Stomach (tissue), 9 donors: ENCODE data around the gene CHERP. TPM values are rescaled to one million over a fixed set of nuclear protein-coding genes. Genes with fewer than 3 reads are reported as not detected.

Source experiments
- DNase-seq, 2 donors: peaks; one replicate each; pipeline versions ENCODE4 v3.0.0 to v3.0.0-alpha.2; 2013 to 2019
- H3K27ac ChIP-seq, 5 donors: fragments of 200-600 bp in 4 of 5; sonication (generic) in 4 of 5; one replicate each; pipeline ENCODE4 v1.5.1; 2013 to 2019; ENCODE audit warnings: mild to moderate bottlenecking in 1 of 5, moderate library complexity in 1 of 5
- H3K27me3 ChIP-seq, 3 donors: fragments of 200-600 bp; sonication (generic); one replicate each; pipeline ENCODE4 v1.5.1; 2017 to 2019; ENCODE audit warnings: mixed run types in 1 of 3
- H3K36me3 ChIP-seq, 4 donors: fragments of 200-600 bp; sonication (generic); 1 replicate in 3 of 4; 2 replicates in 1 of 4; pipeline ENCODE4 v1.5.1; 2016 to 2019
- H3K4me1 ChIP-seq, 4 donors: fragments of 200-600 bp; sonication (generic); one replicate each; pipeline ENCODE4 v1.5.1; 2016 to 2019
- H3K4me3 ChIP-seq, 4 donors: fragments of 200-600 bp; sonication (generic) in 3 of 4; one replicate each; pipeline ENCODE4 v1.5.1; 2016 to 2019; ENCODE audit warnings: mild to moderate bottlenecking in 1 of 4
- H3K9me3 ChIP-seq, 4 donors: fragments of 200-600 bp; sonication (generic); one replicate each; pipeline ENCODE4 v1.5.1; 2016 to 2019
- EP300 ChIP-seq: sonication (generic); formaldehyde crosslinking; IDR thresholded peaks from one replicate; pipeline ENCODE4 v1.6.1; 2017; ENCODE audit warnings: antibody characterized with exemption
- POLR2A ChIP-seq, 4 donors: fragments of 450-650 bp; IDR thresholded peaks; one replicate each; pipeline ENCODE4 v1.6.1; 2016; ENCODE audit warnings: antibody characterized with exemption in 4 of 4, control low read depth in 2 of 4, mild to moderate bottlenecking in 1 of 4, moderate library complexity in 1 of 4
- POLR2AphosphoS5 ChIP-seq, 3 donors: sonication (generic); formaldehyde crosslinking; IDR thresholded peaks; one replicate each; pipeline ENCODE4 v1.6.1; 2016; ENCODE audit warnings: antibody characterized with exemption in 3 of 3
- WGBS, 5 donors: extraction: QIAGEN DNeasy Blood & Tissue Kit in 3 of 5; methylation state at CpG; one replicate each; pipeline versions ENCODE4 v1.1.5 to v1.1.7; 2013 to 2018; 5-methylcytosine and 5-hydroxymethylcytosine counted together
- intact Hi-C: fragments of 100-400 bp; cut with DNase I; formaldehyde crosslinking; loops from one replicate; pipeline ENCODE4 v1.15.1; 2023; ENCODE audit warnings: low total_unique reads
- polyA plus RNA-seq, 3 donors: library from polyadenylated mRNA; stranded (reverse); fragments of 200-250 nt; gene quantifications; one replicate each; pipeline ENCODE4 v1.2.3, GENCODE V29; 2013
- total RNA-seq, 5 donors: library from RNA; depleted of rRNA; stranded (reverse); fragments of >200 nt; gene quantifications; one replicate each; pipeline versions ENCODE4 v1.1.0 to v1.2.3, GENCODE V29; 2014 to 2016
- TF ChIP-seq, protein P1 (sequence below), 7 experiments: fragments of 450-650 bp in 4 of 7; fragments of 200-600 bp in 3 of 7; sonication (generic) in 3 of 7; IDR thresholded peaks; one replicate each; pipeline ENCODE4 v1.5.1; 2016 to 2019; ENCODE audit warnings: antibody characterized with exemption in 7 of 7, control low read depth in 2 of 7, mild to moderate bottlenecking in 1 of 7
- donor health status: healthy with polysubstance abuse.
- donor health status: Bipolar disorder and iron deficiency.
- donor health status: healthy.

The CHERP gene
- total and polyA plus RNA-seq, 8 donors: 3.5 to 64.7 (median 11.5) TPM

GRCh38 chr19:16535381-16535780, 6.9 kb downstream of the CHERP start:
- no peak overlapping the region for H3K4me3 ChIP-seq
- TF ChIP-seq EP300: no peak
- TF ChIP-seq, protein P1, sequence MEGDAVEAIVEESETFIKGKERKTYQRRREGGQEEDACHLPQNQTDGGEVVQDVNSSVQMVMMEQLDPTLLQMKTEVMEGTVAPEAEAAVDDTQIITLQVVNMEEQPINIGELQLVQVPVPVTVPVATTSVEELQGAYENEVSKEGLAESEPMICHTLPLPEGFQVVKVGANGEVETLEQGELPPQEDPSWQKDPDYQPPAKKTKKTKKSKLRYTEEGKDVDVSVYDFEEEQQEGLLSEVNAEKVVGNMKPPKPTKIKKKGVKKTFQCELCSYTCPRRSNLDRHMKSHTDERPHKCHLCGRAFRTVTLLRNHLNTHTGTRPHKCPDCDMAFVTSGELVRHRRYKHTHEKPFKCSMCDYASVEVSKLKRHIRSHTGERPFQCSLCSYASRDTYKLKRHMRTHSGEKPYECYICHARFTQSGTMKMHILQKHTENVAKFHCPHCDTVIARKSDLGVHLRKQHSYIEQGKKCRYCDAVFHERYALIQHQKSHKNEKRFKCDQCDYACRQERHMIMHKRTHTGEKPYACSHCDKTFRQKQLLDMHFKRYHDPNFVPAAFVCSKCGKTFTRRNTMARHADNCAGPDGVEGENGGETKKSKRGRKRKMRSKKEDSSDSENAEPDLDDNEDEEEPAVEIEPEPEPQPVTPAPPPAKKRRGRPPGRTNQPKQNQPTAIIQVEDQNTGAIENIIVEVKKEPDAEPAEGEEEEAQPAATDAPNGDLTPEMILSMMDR (IDR thresholded peaks at IDR 0.05): no peak
- TF ChIP-seq POLR2AphosphoS5 (IDR thresholded peaks at IDR 0.05): no peak
- TF ChIP-seq POLR2A (IDR thresholded peaks at IDR 0.05): no peak
- WGBS, 5 donors: 89 to 96% (median 94%) methylated on average over 9 to 18 of the region's 18 CpGs
- H3K36me3 ChIP-seq: peaks cover 61 to 97% (median 96%) of the 10 kb centered on the region in 4 donors
- no peaks in the 10 kb centered on the region for H3K9me3 ChIP-seq
- no peak for DNase-seq
- intact Hi-C loops: no loop called here
- no peaks in the 10 kb centered on the region for H3K27me3 ChIP-seq
- peaks cover 0 to 36% (median 21%) of the 10 kb centered on the region in 4 donors for H3K4me1 ChIP-seq
- no peak overlapping the region for H3K27ac ChIP-seq

DNA sequence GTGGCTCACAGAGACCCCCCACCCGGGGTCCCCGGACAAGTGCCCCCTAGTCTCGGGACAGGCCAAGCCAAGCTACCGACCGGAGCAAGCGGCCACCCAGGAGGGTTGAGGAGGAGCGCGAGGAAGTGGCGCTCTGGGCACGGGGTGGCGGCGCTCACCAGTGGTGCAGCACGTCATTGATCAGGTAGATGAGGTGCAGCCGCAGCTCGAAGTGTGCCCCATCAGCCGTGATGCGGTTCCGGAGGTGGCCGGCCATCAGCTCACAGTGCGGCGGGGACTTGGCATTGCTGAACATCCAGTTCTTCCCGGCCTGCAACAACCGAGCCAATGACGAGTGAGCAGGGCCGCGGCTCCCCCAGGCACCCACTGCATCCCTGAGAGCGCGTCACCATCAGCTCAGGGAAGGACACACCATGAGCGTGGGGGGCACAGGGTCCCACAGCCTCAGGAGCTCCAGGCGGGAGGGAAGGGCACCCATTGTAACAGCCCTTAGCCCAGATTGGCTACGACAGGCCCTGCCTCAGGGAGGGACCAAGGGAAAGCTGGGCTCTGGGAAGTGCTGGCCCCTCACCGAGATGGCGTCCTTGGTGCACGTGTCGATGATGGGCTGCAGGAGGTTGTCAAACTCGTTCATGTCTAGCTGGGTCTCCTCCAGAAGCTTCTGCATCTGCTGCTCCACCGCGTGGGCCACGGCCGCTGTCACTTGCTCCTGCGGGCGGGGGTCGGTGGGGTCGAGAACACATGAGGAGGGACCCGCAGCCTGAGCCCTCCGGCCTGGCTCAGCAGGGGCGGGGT, 9.6 kb downstream of the CHERP start:
- Histone ChIP-seq H3K27me3 (no peaks in the 10 kb centered on the region), H3K27ac (no peak overlapping the region), H3K36me3 (peaks cover 84 to 100% (median 100%) of the 10 kb centered on the region in 4 donors), H3K9me3 (no peaks in the 10 kb centered on the region), H3K4me3 (no peak overlapping the region), H3K4me1 (peaks cover 0 to 11% (median 5%) of the 10 kb centered on the region in 4 donors)
- TF ChIP-seq POLR2A (IDR thresholded peaks at IDR 0.05): no peak
- no peak for DNase-seq
- intact Hi-C loops: no loop called here
- WGBS, 5 donors: 89 to 95% (median 93%) methylated on average over 33 to 47 of the region's 47 CpGs

DNA sequence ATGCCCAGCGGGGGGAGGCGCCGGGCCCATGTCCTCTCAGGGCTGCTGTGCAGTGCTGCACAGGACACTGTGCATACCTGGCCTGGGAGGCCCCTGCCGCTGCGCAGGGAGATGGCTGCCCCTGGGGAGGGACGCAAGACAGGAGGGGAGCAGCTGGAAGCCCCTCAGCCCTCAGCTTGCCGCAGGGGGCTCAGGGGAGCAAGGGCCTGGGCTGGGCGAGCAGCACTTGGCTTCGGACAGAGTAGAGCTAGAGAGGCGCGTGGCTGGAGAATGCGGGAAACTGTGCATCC, 10.9 kb downstream of the CHERP start:
- Histone ChIP-seq H3K4me3 (no peak overlapping the region), H3K36me3 (peaks cover 97 to 100% (median 100%) of the 10 kb centered on the region in 4 donors), H3K4me1 (peaks cover 0 to 5% (median 0%) of the 10 kb centered on the region in 4 donors), H3K9me3 (no peaks in the 10 kb centered on the region), H3K27me3 (no peaks in the 10 kb centered on the region), H3K27ac (no peak overlapping the region)
- intact Hi-C loops: no loop called here
- 96 to 98% (median 97%) methylated on average over 12 of the region's 12 CpGs for WGBS, 5 donors
- no peak for DNase-seq
- TF ChIP-seq POLR2AphosphoS5 (IDR thresholded peaks at IDR 0.05) (no peak), EP300 (no peak), POLR2A (IDR thresholded peaks at IDR 0.05) (no peak)
- TF ChIP-seq, protein P1 (IDR thresholded peaks at IDR 0.05): no peak

DNA sequence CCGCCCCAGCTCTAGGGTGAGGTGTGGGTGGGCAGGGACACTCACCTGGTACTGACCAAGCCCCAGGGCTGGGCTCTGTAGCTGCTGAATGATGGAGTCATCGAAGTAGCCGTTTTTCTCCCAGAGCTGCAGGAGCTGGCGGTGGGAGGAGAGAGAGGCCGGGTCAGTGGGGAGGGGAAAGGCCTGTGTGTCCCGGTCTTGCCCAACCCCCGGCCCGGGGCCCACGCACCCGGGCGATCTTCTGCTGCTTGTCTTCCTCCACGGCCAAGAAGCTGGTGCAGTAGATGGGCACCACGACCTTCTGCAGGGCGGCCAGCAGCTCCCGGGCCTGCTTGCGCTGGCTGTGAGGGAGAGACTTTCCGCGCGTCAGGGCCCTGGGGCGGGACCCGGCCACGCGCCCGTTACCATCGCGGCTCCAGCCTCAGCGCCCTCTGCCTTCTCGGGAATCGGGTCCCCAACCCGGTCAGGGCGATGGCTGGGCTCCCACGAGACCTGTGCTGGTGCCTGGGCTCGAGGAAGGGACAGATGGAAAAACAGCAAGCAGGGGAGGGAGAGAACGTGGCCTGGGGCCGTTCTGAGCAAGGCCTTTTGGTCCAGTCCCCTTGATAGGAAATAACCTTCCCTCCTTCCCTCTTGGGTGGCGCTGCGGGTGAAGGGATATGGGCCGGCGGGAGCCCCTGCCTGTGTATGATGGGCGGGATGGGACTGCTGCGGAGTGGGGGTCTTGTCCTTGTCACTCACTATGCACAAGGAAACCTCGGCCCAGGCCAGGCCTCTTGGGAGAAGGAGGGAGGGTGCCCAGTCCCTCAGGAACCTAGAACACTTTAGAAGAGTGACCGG, 11.5 kb downstream of the CHERP start:
- TF ChIP-seq POLR2A (IDR thresholded peaks at IDR 0.05) (no peak), EP300 (no peak), POLR2AphosphoS5 (IDR thresholded peaks at IDR 0.05) (no peak)
- TF ChIP-seq, protein P1 (IDR thresholded peaks at IDR 0.05): no peak
- no peaks in the 10 kb centered on the region for H3K9me3 ChIP-seq
- WGBS, 5 donors: 93 to 94% (median 94%) methylated on average over 37 to 43 of the region's 43 CpGs
- no peaks in the 10 kb centered on the region for H3K27me3 ChIP-seq
- no peak for DNase-seq
- intact Hi-C loops: no loop called here
- H3K27ac ChIP-seq: no peak overlapping the region
- no peak overlapping the region for H3K4me3 ChIP-seq
- H3K4me1 ChIP-seq: peaks cover 0 to 6% (median 0%) of the 10 kb centered on the region in 4 donors
- peaks cover 98 to 100% (median 100%) of the 10 kb centered on the region in 4 donors for H3K36me3 ChIP-seq
